PC-3 (cell line): Measurements from ENCODE around the gene GEMIN2. TPM values are rescaled to one million over a fixed set of nuclear protein-coding genes. Genes with fewer than 3 reads are reported as not detected.
"Not testable (repeated sequence)": the region's sequence is repeated elsewhere in the genome, so short reads cannot be mapped to it uniquely, and the experiment has no call there.

Experiments used
- ATAC-seq: fragments of 200-7000 bp; cut with Tn5 transposase; 2 replicates; pipeline ENCODE4 v1.9.1; 2020; ENCODE audit warnings: mild to moderate bottlenecking, moderate library complexity
- BruUV-seq: library from RNA; stranded (reverse); fragments of 400-500 nt; replicated peaks from 2 replicates; lab custom pipeline; 2021; lab: Mats Ljungman, UMichigan
- CTCF ChIA-PET: fragments of 300-600 bp; sonication (Branson Sonifier 250); formaldehyde crosslinking; loops from one replicate; lab custom pipeline; 2022; ENCODE audit warnings: antibody characterized with exemption; lab: Charles Lee
- POLR2A ChIA-PET: fragments of 300-600 bp; sonication (Branson Sonifier 250); formaldehyde crosslinking; loops from one replicate; lab custom pipeline; 2022; ENCODE audit warnings: antibody characterized with exemption; ENCODE audit not compliant: unreplicated experiment; lab: Charles Lee
- DNase-seq: peaks from one replicate; pipeline ENCODE4 v3.0.0-alpha.2; 2015
- H2AFZ ChIP-seq: fragments of 300-600 bp; sonication (generic); 2 replicates; pipeline ENCODE4 v1.6.0; 2016; ENCODE audit warnings: antibody characterized with exemption, low read length
- H3F3A ChIP-seq: fragments of 300-600 bp; sonication (generic); one replicate; pipeline ENCODE4 v1.6.0; 2017; ENCODE audit warnings: antibody characterized with exemption, low read length, control low read depth, mild to moderate bottlenecking; ENCODE audit not compliant: unreplicated experiment
- H3K27ac ChIP-seq: fragments of 300-600 bp; sonication (generic); 2 replicates; pipeline ENCODE4 v1.5.1; 2016; ENCODE audit warnings: mild to moderate bottlenecking, low read length
- H3K27me3 ChIP-seq: fragments of 300-600 bp; sonication (generic); 2 replicates; pipeline ENCODE4 v1.6.1; 2016; ENCODE audit warnings: low read length, mixed read lengths
- H3K36me3 ChIP-seq: fragments of 300-600 bp; sonication (generic); 2 replicates; pipeline ENCODE4 v1.6.1; 2016; ENCODE audit warnings: low read depth, mixed run types, low read length, mixed read lengths
- H3K4me1 ChIP-seq: fragments of 300-600 bp; sonication (generic); 2 replicates; pipeline ENCODE4 v1.5.1; 2016; ENCODE audit warnings: low read length; ENCODE audit not compliant: insufficient read depth
- H3K4me2 ChIP-seq: fragments of 300-600 bp; sonication (generic); 2 replicates; pipeline ENCODE4 v1.6.0; 2016; ENCODE audit warnings: low read length
- H3K4me3 ChIP-seq: fragments of 300-600 bp; sonication (generic); 2 replicates; pipeline ENCODE4 v1.5.1; 2016; ENCODE audit warnings: mild to moderate bottlenecking, low read length, mixed read lengths
- H3K79me2 ChIP-seq: fragments of 300-600 bp; sonication (generic); 2 replicates; pipeline ENCODE4 v1.6.1; 2017; ENCODE audit warnings: low read length, mixed read lengths
- H3K9ac ChIP-seq: fragments of 300-600 bp; sonication (generic); 2 replicates; pipeline ENCODE4 v1.6.0; 2016; ENCODE audit warnings: mild to moderate bottlenecking, low read length
- H3K9me2 ChIP-seq: fragments of 300-600 bp; sonication (generic); replicated peaks from 2 replicates; pipeline ENCODE4 v1.6.1; 2016; ENCODE audit warnings: mixed run types, low read length, mixed read lengths
- H3K9me3 ChIP-seq: fragments of 300-600 bp; sonication (generic); 2 replicates; pipeline ENCODE4 v1.6.1; 2016; ENCODE audit warnings: low read length, mixed read lengths
- H4K20me1 ChIP-seq: fragments of 300-600 bp; sonication (generic); 2 replicates; pipeline ENCODE4 v1.6.1; 2016; ENCODE audit warnings: low read length, mixed read lengths
- EZH2 ChIP-seq: fragments of 300-600 bp; sonication (generic); IDR thresholded peaks from one replicate; pipeline ENCODE4 v1.6.1; 2017; ENCODE audit warnings: antibody characterized with exemption, mild to moderate bottlenecking, low read length; ENCODE audit not compliant: unreplicated experiment
- EZH2phosphoT487 ChIP-seq: fragments of 300-600 bp; sonication (generic); IDR thresholded peaks from 2 replicates; pipeline ENCODE4 v1.6.1; 2018; ENCODE audit warnings: mild to moderate bottlenecking, antibody characterized with exemption, low read length, borderline replicate concordance
- intact Hi-C: fragments of 100-400 bp; cut with micrococcal nuclease; formaldehyde crosslinking; loops from 2 replicates; pipeline ENCODE4 v1.9.0; 2023
- total RNA-seq: library from RNA; depleted of rRNA; stranded (reverse); fragments of >200 nt; gene quantifications from 2 replicates; pipeline ENCODE4 v1.2.3, GENCODE V29; 2014
- TF ChIP-seq, protein P1 (sequence below): fragments of 300-600 bp; sonication (generic); conservative IDR thresholded peaks from 2 replicates; pipeline ENCODE4 v1.5.1; 2017; ENCODE audit warnings: antibody characterized with exemption, low read depth, mild to moderate bottlenecking, low read length

Gene GEMIN2
- total RNA-seq, 1 experiment from 2014 or later = 48.1 TPM

DNA sequence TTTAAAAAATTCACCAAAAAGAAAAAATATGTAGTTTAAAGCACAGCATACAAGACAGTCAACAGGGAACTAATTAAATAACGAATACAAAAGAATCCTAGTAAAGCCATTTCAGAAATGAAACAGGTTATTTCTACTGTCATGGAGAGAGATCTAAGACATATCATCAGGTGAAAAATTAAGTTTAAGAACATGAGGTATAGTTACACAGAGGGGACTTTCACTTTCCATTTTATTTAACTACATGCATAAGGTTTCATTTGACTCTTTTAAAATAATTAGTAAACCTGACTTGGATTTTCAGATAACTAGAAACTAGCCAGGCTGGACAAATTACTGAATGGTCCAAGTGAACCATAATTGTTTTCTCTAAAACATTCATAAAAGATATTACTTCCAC, 22.4 kb upstream of the GEMIN2 start:
- no peak overlapping the region for H3K4me2 ChIP-seq
- CTCF ChIA-PET = no interaction called here
- no peak overlapping the region for H3K27ac ChIP-seq
- no peaks in the 10 kb centered on the region for H3K9me2 ChIP-seq
- no peak for TF ChIP-seq EZH2
- TF ChIP-seq, protein P1, sequence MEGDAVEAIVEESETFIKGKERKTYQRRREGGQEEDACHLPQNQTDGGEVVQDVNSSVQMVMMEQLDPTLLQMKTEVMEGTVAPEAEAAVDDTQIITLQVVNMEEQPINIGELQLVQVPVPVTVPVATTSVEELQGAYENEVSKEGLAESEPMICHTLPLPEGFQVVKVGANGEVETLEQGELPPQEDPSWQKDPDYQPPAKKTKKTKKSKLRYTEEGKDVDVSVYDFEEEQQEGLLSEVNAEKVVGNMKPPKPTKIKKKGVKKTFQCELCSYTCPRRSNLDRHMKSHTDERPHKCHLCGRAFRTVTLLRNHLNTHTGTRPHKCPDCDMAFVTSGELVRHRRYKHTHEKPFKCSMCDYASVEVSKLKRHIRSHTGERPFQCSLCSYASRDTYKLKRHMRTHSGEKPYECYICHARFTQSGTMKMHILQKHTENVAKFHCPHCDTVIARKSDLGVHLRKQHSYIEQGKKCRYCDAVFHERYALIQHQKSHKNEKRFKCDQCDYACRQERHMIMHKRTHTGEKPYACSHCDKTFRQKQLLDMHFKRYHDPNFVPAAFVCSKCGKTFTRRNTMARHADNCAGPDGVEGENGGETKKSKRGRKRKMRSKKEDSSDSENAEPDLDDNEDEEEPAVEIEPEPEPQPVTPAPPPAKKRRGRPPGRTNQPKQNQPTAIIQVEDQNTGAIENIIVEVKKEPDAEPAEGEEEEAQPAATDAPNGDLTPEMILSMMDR = no peak
- no peak for TF ChIP-seq EZH2phosphoT487
- H3K36me3 ChIP-seq = peaks cover 36% of the 10 kb centered on the region
- H3K79me2 ChIP-seq = 0 out of 2 replicates have a peak, but pooled peaks cover 5% of the 10 kb centered on the region
- POLR2A ChIA-PET = no interaction called here
- intact Hi-C loops = no loop called here
- H4K20me1 ChIP-seq = 0 out of 2 replicates have a peak, but pooled peaks cover 9% of the 10 kb centered on the region
- no peaks in the 10 kb centered on the region for H3F3A ChIP-seq
- H3K9ac ChIP-seq = no peak overlapping the region
- H3K4me1 ChIP-seq = no peaks in the 10 kb centered on the region
- DNase-seq = no peak
- H3K4me3 ChIP-seq = no peak overlapping the region
- no peaks in the 10 kb centered on the region for H3K9me3 ChIP-seq
- H2AFZ ChIP-seq = no peak overlapping the region
- no TSS peak for BruUV-seq
- no peaks in the 10 kb centered on the region for H3K27me3 ChIP-seq
- no peak for ATAC-seq

DNA sequence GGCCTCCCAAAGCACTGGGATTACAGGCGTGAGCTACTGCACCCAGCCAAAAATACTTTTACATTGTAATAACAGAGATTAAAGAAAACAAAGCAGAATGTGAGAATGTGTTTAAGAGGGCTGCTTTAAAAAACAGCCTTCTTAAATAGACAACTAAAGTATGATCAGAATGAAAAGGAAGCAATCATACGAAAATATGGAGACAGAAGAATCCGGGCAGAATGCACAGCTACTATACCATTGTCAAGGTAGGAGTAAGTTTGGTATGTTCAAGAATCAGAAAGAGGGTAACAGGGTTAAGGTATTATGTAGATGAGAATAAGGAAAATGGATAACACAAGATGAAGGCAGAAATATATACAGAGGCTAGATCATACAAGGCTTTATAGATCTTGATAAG, 19.6 kb upstream of the GEMIN2 start:
- intact Hi-C loops = no loop called here
- BruUV-seq = no TSS peak

DNA sequence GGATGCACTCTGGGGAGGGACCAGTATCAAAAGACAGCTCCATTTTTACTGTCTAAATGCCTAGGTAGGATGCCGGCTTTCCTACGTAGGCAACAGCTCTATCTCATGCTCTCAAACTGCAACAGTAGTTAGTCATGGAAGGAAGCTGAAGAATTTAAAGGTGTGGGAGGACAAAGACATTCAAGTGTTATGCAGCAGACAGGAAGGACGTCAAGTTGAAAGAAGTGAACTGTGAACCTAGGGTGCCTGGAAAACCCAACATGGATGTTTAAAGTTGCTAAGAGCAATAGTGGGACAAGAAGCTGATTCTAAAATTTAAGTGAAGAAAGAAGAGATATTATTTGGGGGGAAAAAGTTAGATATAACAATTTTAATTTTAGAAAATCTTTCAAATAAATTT, 17.0 kb upstream of the GEMIN2 start:
- ChIA-PET POLR2A (no interaction called here), CTCF (interaction anchor here (0.6 kb wide), 1 partner anchor 1380 kb away, joined by 3 read pairs; no protein-coding TSS in a partner anchor)
- no peak for DNase-seq
- BruUV-seq = no TSS peak
- no peaks in the 10 kb centered on the region for H3K27me3 ChIP-seq
- peaks cover 4% of the 10 kb centered on the region; the same call in 1 of the 2 replicates for H3K4me1 ChIP-seq
- H3K27ac ChIP-seq = no peak overlapping the region
- H3K9me2 ChIP-seq = no peaks in the 10 kb centered on the region
- H4K20me1 ChIP-seq = 0 out of 2 replicates have a peak, but pooled peaks cover 11% of the 10 kb centered on the region
- intact Hi-C loops = no loop called here
- H2AFZ ChIP-seq = no peak overlapping the region
- no peak overlapping the region for H3K9ac ChIP-seq
- H3K9me3 ChIP-seq = no peaks in the 10 kb centered on the region
- peaks cover 57% of the 10 kb centered on the region for H3K79me2 ChIP-seq
- TF ChIP-seq EZH2 (no peak), EZH2phosphoT487 (no peak)
- TF ChIP-seq, protein P1 = no peak
- ATAC-seq = no peak; the same call in 1 of the 2 replicates
- H3K4me2 ChIP-seq = no peak overlapping the region
- H3K4me3 ChIP-seq = no peak overlapping the region
- peaks cover 14% of the 10 kb centered on the region for H3K36me3 ChIP-seq
- no peaks in the 10 kb centered on the region for H3F3A ChIP-seq

More for the DNA sequence above, 19.6 kb upstream of the GEMIN2 start:
- Histone ChIP-seq H3K79me2 (peaks cover 30% of the 10 kb centered on the region), H2AFZ (no peak overlapping the region), H4K20me1 (0 out of 2 replicates have a peak, but pooled peaks cover 7% of the 10 kb centered on the region), H3K4me1 (no peaks in the 10 kb centered on the region), H3K36me3 (peaks cover 30% of the 10 kb centered on the region), H3K4me2 (no peak overlapping the region), H3K9me3 (no peaks in the 10 kb centered on the region), H3K4me3 (no peak overlapping the region), H3K9ac (no peak overlapping the region), H3K9me2 (no peaks in the 10 kb centered on the region), H3K27ac (no peak overlapping the region), H3F3A (no peaks in the 10 kb centered on the region), H3K27me3 (no peaks in the 10 kb centered on the region)
- TF ChIP-seq EZH2 (no peak), EZH2phosphoT487 (no peak)
- TF ChIP-seq, protein P1 = no peak
- CTCF ChIA-PET = no interaction called here
- POLR2A ChIA-PET = interaction anchor here (0.6 kb wide), 1 partner anchor 76 kb away, joined by 9 read pairs; no protein-coding TSS in a partner anchor
- DNase-seq (no peak), ATAC-seq (no peak)

DNA sequence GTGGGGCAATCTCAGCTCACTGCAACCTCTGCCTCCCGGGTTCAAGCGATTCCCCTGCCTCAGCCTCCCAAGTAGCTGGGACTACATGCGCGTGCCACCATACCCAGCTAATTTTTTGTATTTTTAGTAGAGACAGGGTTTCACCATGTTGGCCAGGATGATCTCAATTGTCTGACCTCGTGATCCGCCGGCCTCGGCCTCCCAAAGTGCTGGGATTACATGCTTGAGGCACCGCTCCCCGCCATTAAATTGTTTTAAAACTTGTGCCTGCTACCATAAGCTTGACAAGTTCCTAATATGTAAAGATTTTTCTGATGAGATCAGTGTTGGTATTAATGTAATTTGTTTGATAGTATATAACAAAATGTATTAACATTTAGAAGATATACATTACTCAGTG, 14.9 kb upstream of the GEMIN2 start:
- BruUV-seq, H3K36me3 ChIP-seq, H3K27me3 ChIP-seq, POLR2A ChIA-PET, DNase-seq, H3K4me2 ChIP-seq, H3K9me2 ChIP-seq, ATAC-seq, H2AFZ ChIP-seq, H3F3A ChIP-seq, H3K27ac ChIP-seq, H3K9me3 ChIP-seq, intact Hi-C loops, H3K4me3 ChIP-seq, H3K9ac ChIP-seq: not testable (repeated sequence)
- CTCF ChIA-PET = interaction anchor here (0.5 to 0.7 kb wide), 4 partner anchors 11 to 1318 kb away, joined by 3 to 5 read pairs (median 4); no protein-coding TSS in a partner anchor
- Histone ChIP-seq H3K4me1 (peaks cover 11% of the 10 kb centered on the region), H4K20me1 (0 out of 2 replicates have a peak, but pooled peaks cover 11% of the 10 kb centered on the region), H3K79me2 (peaks cover 76% of the 10 kb centered on the region)
